Stimulated activated CD8-positive, alpha-beta memory T cell treated with anti-CD3 and anti-CD28 coated beads, Interleukin-15, amount 100 ng/mL, for 24 hours (primary cell): ENCODE data around the gene HSPA2.

Source experiments
- DNase-seq: peaks from one replicate; pipeline ENCODE4 v3.0.0-alpha.2; 2020; ENCODE audit warnings: low read depth

HSPA2 gene

DNA sequence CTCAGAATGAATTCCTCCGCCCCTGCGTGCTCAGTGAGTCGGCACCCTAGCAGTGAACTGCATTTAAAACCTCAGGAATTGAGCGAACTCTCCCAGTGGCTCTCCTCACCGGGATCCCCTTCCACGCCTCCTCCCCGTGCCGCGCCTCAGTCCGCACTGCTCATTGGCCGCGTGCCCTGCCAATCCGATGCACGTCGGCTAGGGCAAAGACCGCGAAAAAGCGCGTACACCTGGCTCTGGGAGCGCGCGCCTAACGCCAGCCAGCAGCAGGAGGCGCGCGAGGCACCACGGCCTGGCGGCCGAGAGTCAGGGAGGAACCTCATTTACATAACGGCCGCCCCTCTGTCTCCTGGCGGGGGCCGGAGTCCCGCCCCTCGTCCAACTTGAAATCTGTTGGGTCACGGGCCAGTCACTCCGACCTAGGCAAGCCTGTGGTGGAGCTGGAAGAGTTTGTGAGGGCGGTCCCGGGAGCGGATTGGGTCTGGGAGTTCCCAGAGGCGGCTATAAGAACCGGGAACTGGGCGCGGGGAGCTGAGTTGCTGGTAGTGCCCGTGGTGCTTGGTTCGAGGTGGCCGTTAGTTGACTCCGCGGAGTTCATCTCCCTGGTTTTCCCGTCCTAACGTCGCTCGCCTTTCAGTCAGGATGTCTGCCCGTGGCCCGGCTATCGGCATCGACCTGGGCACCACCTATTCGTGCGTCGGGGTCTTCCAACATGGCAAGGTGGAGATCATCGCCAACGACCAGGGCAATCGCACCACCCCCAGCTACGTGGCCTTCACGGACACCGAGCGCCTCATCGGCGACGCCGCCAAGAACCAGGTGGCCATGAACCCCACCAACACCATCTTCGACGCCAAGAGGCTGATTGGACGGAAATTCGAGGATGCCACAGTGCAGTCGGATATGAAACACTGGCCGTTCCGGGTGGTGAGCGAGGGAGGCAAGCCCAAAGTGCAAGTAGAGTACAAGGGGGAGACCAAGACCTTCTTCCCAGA is at the start of gene HSPA2:
HSPA2 (plus strand) TSS at position 534 of the 995 bp plus-strand sequence; CDS start at position 643, 109 bp downstream.
- DNase-seq, result peak; percentile 83

- DNase-seq, result no peak
Observed at GRCh38 chr14:64491637-64492036, 48.9 kb upstream of the HSPA2 start.

- DNase-seq, result no peak
Observed at GRCh38 chr14:64493455-64493854, 47.1 kb upstream of the HSPA2 start.

GRCh38 chr14:64495252-64495651 is 45.3 kb upstream of the HSPA2 start:
- DNase-seq, result no peak

- DNase-seq, result no peak
Observed at GRCh38 chr14:64496764-64497163, 43.8 kb upstream of the HSPA2 start.

GRCh38 chr14:64500088-64500487 is 40.5 kb upstream of the HSPA2 start:
- DNase-seq, result no peak

DNA sequence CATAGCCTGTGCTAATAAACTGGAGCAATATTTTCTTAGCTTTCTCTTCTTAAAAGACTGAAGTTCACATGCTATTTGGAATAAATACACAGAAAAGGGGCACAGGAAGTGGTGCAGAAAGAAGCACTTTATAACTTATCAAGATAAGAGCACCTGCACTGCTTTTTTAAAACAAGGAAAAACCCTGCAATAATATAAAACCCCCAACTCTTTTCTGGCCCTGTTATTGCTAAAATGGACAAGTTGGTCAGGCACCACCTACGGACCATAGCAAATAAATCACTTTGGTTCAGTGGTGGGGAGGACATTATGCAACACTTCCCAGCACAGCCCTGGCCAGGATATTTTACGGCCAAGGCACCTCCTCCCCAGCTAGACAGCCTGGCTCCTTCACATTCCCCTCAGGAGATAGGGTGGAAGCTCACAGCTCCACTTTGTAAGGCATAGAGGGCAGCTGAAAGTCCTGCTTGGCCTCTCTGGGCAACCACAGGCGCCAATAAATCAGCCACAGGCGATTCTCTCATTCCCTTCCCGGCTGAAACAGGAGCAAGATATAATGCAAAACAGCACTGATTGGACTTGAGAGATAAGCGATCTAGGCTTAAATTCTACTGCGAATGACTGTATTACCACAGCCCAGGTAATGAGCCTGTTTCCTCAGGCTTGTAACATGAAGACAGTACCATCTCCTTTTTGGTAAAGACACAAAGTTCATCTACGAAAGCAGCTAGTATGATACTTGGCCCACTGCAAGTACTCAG is 39.0 kb upstream of the HSPA2 start:
- DNase-seq, result no peak

- no peak for DNase-seq
Observed at GRCh38 chr14:64502456-64502855, 38.1 kb upstream of the HSPA2 start.

GRCh38 chr14:64502887-64503433 is 37.6 kb upstream of the HSPA2 start:
- no peak for DNase-seq

- DNase-seq, result peak; percentile 85
Observed at GRCh38 chr14:64503434-64504309, 36.9 kb upstream of the HSPA2 start, which contains the start of gene ZBTB25. TSS of gene ZBTB25 (minus strand) at chr14:64503838. CDS start at chr14:64490533, 13,305 bp downstream.

DNA sequence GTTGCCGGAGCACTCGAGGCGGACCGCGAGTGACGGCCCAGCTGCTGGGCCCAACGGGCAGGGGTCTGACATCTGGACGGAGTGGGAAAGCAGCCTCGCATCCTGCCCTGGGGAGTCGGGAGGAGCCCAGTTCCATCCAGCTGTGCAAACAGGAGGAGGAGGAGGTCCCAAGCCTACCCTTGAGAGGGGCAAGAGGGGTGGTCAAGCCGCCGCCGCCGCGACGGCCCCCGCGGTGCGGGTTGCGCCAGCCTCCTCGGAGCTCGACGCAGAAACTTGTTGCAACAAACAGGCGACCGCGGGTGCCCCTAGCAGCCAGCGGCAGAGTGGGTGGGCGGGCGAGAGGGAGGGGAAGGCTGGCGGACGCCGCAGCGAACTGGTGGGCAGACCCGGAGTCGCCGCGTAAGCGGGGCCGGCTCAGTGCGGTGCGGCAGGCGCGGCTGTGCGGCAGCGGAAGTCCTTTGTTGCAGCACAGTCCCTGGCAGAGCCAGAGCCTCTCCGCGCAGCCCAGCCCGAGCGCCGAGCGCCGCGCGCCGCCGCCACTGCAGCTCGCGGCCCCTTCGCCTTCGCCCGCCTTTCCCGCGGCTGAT is 36.1 kb upstream of the HSPA2 start, which contains the start of gene ZBTB1:
ZBTB1 (plus strand) TSS at position 461 of the 587 bp plus-strand sequence. CDS start 16,735 bp downstream, outside the sequence.
- peak; percentile 73 for DNase-seq

GRCh38 chr14:64504897-64505794 is 35.4 kb upstream of the HSPA2 start:
- DNase-seq, result peak; percentile 53

- DNase-seq, result no peak
Observed at GRCh38 chr14:64506721-64507120, 33.8 kb upstream of the HSPA2 start.

DNA sequence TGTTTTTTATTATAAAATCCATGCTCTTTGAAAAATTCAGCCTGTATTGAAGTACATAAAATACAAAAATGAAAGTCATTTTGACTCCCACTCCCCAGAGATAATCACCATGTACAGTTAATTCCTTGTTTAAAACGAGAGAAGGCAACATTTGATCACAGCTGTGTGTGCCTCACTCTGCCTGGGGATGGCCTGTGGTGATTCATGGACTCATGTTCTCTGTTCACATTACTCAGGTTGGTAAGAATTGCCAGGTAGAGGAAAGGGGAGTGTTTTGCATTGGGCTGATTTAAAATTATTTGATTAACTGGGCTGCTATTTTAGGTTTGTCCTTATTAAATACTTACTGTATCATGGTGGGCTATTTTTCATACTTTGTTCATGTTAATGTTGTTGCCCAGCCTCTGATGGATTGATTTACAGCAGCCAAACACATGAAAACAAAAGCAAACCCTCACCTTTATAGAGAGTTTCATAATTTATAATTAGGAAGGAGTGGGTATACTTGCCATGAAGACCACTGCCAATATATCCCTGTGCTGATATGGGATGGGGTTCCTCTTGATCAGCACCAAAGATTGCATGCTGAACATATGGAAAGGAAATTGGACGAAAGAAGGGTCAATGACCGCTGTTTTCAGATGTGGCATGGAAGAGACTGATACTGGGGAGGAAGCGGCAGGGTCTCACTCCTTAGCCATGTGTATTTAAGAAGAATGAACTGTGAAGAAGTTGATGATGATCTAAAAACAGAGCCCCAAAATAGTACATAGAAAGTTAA is 33.0 kb upstream of the HSPA2 start:
- no peak for DNase-seq

DNA sequence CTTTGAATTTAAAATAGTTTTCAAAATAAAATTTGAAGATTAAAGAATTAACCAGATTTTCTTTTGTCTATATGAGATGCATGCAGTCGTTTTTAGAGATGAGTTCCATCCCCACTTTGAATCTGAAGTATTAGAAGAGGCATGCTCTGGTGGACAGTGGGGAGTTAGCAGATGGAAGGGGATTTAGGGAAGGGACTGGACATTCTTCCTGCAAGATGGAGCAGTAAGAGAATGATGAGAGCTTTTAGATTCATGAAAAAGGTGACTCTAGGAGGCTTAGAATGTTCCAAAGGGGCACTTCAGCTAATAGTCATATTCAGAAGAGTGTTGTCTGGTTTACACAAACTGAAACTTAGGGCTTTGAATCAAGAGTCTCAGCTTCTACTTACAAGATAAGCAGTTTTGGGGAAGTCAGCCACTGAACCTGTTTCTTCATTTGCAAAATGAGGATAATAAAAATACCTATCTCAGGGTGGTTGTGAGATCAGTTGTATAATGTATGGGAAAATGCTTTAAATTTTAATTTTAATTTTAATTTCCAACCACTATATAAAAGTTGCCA is 32.2 kb upstream of the HSPA2 start:
- no peak for DNase-seq

- no peak for DNase-seq
Observed at GRCh38 chr14:64509036-64509435, 31.5 kb upstream of the HSPA2 start.

DNA sequence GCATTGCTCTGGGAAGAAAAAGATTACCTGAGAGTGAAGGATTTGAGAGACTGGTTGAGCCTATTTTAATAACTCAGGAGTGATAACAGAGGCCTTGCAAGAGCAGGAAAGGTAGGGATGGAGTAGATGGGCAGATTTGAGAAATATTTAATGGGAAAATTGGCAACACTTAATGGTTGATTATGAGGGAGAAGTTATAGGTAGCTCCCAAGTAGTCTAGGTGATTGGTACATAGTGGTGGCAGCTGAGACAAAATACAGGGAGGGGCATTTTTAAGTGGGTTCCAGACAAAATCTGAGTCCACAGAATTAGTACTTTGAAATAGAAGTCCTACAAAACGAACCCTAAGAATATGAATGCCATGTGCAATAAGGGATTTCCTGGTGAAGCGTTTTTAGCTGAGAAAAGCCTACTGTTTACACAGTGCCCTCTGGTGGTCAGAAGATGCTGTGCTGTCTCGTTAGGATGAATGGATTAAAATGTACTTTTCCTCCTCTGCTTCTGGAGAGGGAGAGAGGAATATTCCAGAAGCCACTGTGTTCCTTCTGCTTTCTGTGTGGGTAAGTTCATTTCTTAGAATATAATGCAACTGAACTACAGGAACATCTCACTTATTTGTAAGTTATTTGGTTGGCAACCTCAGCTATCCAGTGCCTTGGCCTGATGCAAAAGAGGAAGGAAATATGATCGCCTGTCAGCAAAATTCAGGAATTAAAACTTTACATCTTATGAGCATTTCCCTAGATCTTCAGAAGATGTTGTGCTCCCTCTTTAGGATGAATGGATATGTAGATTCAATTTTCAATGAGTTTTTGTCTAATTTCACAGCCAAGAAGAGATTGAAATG is 29.5 kb upstream of the HSPA2 start:
- DNase-seq, result no peak

GRCh38 chr14:64513271-64513670 is 27.3 kb upstream of the HSPA2 start:
- DNase-seq, result no peak
